AG10803 (cell line): ENCODE measurements around the gene SP9.
A peak's percentile ranks its signal among the peaks of the same experiment; 100 is the strongest.

Experiments used
- DNase-seq: peaks from one replicate; pipeline ENCODE4 v3.0.0; 2010; ENCODE audit warnings: low read depth
- H3K4me3 ChIP-seq: 2 replicates; pipeline ENCODE4 v1.5.1; 2011; ENCODE audit warnings: mild to moderate bottlenecking, low read length, control low read depth
- CTCF ChIP-seq: conservative IDR thresholded peaks from 2 replicates; pipeline ENCODE4 v1.5.1; 2011; ENCODE audit warnings: mild to moderate bottlenecking, low read length, control low read depth, inconsistent platforms

SP9 gene

DNA sequence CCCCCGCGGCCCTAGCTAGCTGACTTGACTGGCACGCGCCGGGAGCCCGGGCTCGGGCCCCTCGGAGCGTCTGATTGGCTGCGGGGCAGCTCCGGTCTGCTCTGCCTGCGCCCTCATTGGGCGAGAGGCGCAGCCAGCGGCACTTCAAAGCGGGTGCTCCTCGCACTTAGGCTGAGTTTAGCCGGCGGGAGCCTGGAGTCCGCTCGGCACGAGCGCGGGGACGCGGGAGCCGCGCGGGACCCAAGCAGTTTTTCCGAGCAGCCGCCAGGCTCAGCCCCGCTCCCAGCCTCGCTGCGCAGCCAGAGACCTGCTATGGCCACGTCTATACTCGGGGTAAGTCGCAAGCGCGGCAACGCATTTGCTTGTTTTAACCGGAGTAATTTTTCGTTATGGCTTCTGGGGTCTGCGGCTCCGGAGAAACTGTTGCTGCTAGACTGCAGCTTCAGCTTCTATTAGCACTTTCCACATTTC lies at the start of gene SP9:
Gene SP9, plus strand, starts transcription at position 174 of the 471 bp plus-strand sequence. Its CDS starts 139 bp downstream, at position 313.
- H3K4me3 ChIP-seq, result peak within 1 kb of the TSS; percentile 65
- no peak for TF ChIP-seq CTCF
- DNase-seq, result peak; percentile 78

DNA sequence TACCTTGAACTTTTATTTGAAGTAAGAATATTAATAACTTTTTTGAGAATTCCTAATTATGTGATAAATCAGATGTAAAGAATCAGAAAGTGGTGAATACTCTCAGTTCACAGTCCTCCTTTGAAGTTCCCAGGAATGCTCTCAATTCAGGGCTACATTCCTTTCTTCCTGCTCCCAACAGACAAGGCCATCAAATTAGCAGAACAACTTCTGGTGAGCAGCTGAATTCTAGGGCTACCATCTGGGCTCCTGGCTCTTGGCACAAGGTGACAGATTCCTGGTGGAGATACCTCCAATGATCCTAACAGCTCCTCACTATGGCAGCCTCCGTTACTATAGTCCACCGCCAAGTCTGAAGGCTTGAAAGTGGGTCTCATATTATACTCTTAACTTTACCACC lies 48.6 kb upstream of the SP9 start:
- no peak for DNase-seq
- no peak overlapping the region for H3K4me3 ChIP-seq
- no peak for TF ChIP-seq CTCF

GRCh38 chr2:174292908-174293307 lies 41.8 kb upstream of the SP9 start:
- no peak overlapping the region for H3K4me3 ChIP-seq
- TF ChIP-seq CTCF, result no peak
- DNase-seq, result no peak

DNA sequence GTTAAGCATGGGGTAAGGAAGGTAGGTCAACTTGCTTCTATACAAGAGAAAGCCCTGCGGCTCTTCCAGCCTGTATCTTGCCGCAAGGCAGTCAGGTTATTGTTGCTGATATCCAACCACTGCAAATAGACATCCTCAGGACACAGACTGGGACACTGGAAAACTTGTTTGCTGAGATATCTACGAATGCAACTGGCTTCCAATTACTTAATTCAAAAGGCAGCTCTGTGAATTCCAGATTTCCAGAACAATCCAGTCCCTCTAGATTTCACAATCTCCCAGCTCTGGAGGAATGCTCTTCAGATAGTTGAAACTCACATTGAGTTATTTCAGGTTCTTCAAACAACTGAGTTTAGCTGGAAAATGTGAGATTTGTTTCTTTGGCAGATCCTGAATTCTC lies 34.6 kb upstream of the SP9 start:
- no peak for TF ChIP-seq CTCF
- DNase-seq, result peak; percentile 48
- no peak overlapping the region for H3K4me3 ChIP-seq

- DNase-seq, result no peak
- no peak for TF ChIP-seq CTCF
Observed at GRCh38 chr2:174312581-174313234, 22.0 kb upstream of the SP9 start.

GRCh38 chr2:174322149-174322548 lies 12.6 kb upstream of the SP9 start:
- TF ChIP-seq CTCF, result no peak
- no peak for DNase-seq
- no peak overlapping the region for H3K4me3 ChIP-seq

More at GRCh38 chr2:174312581-174313234, 22.0 kb upstream of the SP9 start:
- H3K4me3 ChIP-seq, result no peak overlapping the region

GRCh38 chr2:174322746-174323145 lies 12.0 kb upstream of the SP9 start:
- no peak overlapping the region for H3K4me3 ChIP-seq
- DNase-seq, result no peak
- no peak for TF ChIP-seq CTCF
